Ectodermal cell (in vitro differentiated cells): ENCODE data around the gene NDUFAF8.

ENCODE experiments used
- H3K27ac ChIP-seq: 2 replicates; pipeline ENCODE4 v1.7.0; 2013; ENCODE audit warnings: mild to moderate bottlenecking, low read depth, low read length; ENCODE audit not compliant: insufficient read depth, poor library complexity, severe bottlenecking
- H3K27me3 ChIP-seq: 2 replicates; pipeline ENCODE4 v1.7.0; 2013; ENCODE audit warnings: mild to moderate bottlenecking, low read length; ENCODE audit not compliant: insufficient read depth, control insufficient read depth, poor library complexity, severe bottlenecking
- H3K36me3 ChIP-seq: one replicate; pipeline ENCODE4 v1.7.0; 2013; ENCODE audit warnings: low read length; ENCODE audit not compliant: control insufficient read depth, insufficient read depth
- H3K4me1 ChIP-seq: one replicate; pipeline ENCODE4 v1.7.0; 2013; ENCODE audit warnings: low read length; ENCODE audit not compliant: control insufficient read depth, insufficient read depth
- H3K4me3 ChIP-seq: 2 replicates; pipeline ENCODE4 v1.7.0; 2013; ENCODE audit warnings: low read depth, low read length, control low read depth; ENCODE audit not compliant: insufficient read depth
- H3K9me3 ChIP-seq: 2 replicates; pipeline ENCODE4 v1.7.0; 2013; ENCODE audit warnings: mild to moderate bottlenecking, low read length, moderate library complexity; ENCODE audit not compliant: control insufficient read depth
- WGBS, 2 experiments: methylation state at CpG; one replicate each; pipeline ENCODE4 v1.1.7; 2013; ENCODE audit warnings: missing lambda C conversion rate in 2 of 2; 5-methylcytosine and 5-hydroxymethylcytosine counted together

The NDUFAF8 gene

DNA sequence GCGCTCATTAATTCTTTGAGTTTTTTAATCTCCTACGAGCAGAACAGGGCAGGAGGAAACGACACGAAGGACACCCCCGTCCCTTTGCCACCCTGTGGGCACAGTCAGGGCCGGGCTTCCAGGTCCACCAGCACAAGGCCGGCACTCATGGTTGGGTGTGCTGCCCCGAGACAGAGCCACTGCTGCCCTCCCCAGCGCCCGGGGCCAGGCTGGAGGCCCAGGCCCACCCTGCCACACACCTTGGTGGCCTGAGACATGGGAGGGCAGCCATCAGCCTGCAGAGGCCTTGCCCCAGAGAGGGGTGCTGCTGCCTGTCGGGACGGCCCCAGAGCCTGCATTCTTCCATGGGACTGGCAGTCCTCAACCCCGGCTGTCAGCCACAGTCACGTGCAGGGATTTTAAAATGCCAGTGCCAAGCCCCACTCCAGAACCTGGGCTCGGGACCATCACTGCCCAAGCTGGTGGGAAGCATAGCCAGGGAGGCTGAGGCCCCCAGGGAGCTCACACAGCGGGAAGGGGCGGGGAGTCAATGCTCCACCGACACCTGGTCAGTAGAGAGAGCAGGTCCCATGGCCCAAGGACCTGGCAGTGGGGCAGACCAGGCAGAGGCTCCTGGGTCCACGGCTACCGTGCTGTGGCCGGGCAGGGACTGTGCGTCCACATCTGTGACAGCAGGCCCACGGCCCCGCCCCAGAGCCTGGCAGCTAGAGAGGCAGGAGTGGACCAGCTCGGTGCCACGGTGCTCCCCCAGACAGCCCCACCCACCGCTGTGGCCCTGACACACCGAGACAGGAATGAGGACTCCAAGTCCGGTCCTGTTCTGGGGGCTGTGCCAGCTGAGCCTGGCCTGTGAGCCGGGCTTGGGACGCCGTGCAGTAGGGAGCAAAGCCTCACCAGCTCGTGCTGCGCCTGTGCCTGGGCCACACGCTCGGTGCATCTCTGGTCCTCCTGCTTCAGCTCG, 43.9 kb upstream of the NDUFAF8 start:
- H3K4me1 ChIP-seq = no peaks in the 10 kb centered on the region
- WGBS, 2 experiments = 95% methylated on average over 37 of the region's 37 CpGs
- no peaks in the 10 kb centered on the region for H3K27me3 ChIP-seq
- H3K36me3 ChIP-seq = peaks cover 22% of the 10 kb centered on the region
- H3K9me3 ChIP-seq = no peaks in the 10 kb centered on the region
- no peak overlapping the region for H3K27ac ChIP-seq
- no peak overlapping the region for H3K4me3 ChIP-seq

DNA sequence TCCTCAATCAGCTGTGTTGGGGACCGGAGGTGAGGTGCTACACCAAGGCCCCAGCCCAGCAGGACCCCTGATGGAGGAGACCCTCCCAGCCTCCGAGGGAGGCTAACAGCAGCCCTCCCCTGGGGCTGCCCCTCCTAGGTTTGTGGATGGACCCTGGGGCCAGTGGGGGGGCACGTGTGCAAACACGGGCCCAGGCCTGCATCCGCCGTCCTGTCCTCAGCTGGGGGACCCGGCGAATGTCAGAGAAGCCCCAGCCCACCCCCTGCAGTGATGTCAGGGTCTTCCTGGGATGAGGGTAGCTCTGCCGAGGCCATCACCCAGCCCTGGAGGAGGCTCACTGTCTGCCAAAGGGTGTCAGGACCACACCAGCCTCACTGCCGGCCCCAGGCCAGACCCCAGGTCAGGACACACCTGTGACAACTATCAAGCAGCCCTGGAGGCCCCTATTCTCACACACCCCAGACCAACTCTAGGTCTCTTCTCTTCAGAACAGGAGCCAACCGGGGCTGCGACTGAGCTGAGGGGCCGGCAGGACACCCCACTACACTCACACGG, 43.1 kb upstream of the NDUFAF8 start:
- no peaks in the 10 kb centered on the region for H3K9me3 ChIP-seq
- H3K27me3 ChIP-seq = no peaks in the 10 kb centered on the region
- 94 to 96% methylated on average over 14 of the region's 14 CpGs for WGBS, 2 experiments
- H3K27ac ChIP-seq = no peak overlapping the region
- H3K4me1 ChIP-seq = no peaks in the 10 kb centered on the region
- H3K4me3 ChIP-seq = no peak overlapping the region
- H3K36me3 ChIP-seq = peaks cover 21% of the 10 kb centered on the region

GRCh38 chr17:81196505-81197408, 42.4 kb upstream of the NDUFAF8 start:
- WGBS, 2 experiments = 96% methylated on average over 45 of the region's 45 CpGs
- Histone ChIP-seq H3K27ac (no peak overlapping the region), H3K36me3 (peaks cover 21% of the 10 kb centered on the region), H3K9me3 (no peaks in the 10 kb centered on the region), H3K4me1 (no peaks in the 10 kb centered on the region), H3K27me3 (no peaks in the 10 kb centered on the region), H3K4me3 (no peak overlapping the region)

DNA sequence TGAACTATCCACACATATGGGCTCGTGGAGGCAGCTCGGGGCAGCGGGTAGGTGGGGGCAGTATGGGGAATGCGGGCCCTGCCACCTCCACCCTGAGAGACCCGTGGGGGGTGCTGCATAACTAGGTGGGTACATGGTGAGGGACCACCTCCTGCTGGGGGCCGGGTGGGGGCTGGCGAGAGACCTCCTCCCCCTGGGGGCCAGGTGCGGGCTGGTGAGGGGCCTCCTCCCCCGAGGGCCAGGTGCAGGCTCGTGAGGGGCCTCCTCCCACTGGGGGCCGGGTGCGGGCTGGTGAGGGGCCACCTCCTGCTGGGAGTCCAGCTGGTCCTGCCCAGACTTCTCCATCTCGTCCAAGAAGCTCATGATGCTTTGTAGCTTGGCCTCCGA, 41.7 kb upstream of the NDUFAF8 start:
- Histone ChIP-seq H3K36me3 (peaks cover 21% of the 10 kb centered on the region), H3K4me3 (no peak overlapping the region)
- 90 to 92% methylated on average over 14 of the region's 14 CpGs for WGBS, 2 experiments

GRCh38 chr17:81197831-81198490, 41.2 kb upstream of the NDUFAF8 start:
- no peak overlapping the region for H3K4me3 ChIP-seq
- peaks cover 21% of the 10 kb centered on the region for H3K36me3 ChIP-seq
- H3K4me1 ChIP-seq = no peaks in the 10 kb centered on the region
- WGBS, 2 experiments = 95 to 96% methylated on average over 21 of the region's 21 CpGs
- H3K9me3 ChIP-seq = no peaks in the 10 kb centered on the region
- H3K27ac ChIP-seq = no peak overlapping the region
- H3K27me3 ChIP-seq = no peaks in the 10 kb centered on the region

More for the DNA sequence above, 41.7 kb upstream of the NDUFAF8 start:
- no peaks in the 10 kb centered on the region for H3K27me3 ChIP-seq
- H3K4me1 ChIP-seq = no peaks in the 10 kb centered on the region
- H3K9me3 ChIP-seq = no peaks in the 10 kb centered on the region
- no peak overlapping the region for H3K27ac ChIP-seq

- 93 to 95% methylated on average over 22 of the region's 22 CpGs for WGBS, 2 experiments
- no peaks in the 10 kb centered on the region for H3K27me3 ChIP-seq
- H3K36me3 ChIP-seq = peaks cover 23% of the 10 kb centered on the region
- no peak overlapping the region for H3K4me3 ChIP-seq
- no peaks in the 10 kb centered on the region for H3K4me1 ChIP-seq
- H3K9me3 ChIP-seq = no peaks in the 10 kb centered on the region
- no peak overlapping the region for H3K27ac ChIP-seq
Observed at GRCh38 chr17:81198826-81199481, 40.2 kb upstream of the NDUFAF8 start.

DNA sequence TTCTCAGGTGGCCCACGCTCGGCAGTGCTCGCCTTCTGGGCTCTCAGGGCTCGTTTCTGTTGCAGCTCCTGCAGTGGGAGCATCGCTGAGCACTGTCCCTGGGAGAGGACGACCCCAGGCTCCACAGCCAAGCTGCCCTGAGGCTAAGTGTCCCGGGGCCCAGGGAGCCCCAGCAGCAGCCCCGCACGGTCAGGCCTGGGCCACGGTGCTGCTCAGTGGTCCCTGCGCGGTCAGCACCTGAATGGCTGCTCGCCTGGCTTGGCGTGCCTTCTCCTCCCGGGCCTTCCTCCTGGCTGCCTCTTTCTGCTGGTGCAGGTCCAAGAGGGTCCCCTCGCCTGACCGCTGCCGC, 39.7 kb upstream of the NDUFAF8 start:
- peaks cover 27% of the 10 kb centered on the region for H3K36me3 ChIP-seq
- H3K4me3 ChIP-seq = no peak overlapping the region
- H3K9me3 ChIP-seq = no peaks in the 10 kb centered on the region
- H3K4me1 ChIP-seq = no peaks in the 10 kb centered on the region
- H3K27ac ChIP-seq = no peak overlapping the region
- WGBS, 2 experiments = 95 to 96% methylated on average over 18 of the region's 18 CpGs
- H3K27me3 ChIP-seq = no peaks in the 10 kb centered on the region

DNA sequence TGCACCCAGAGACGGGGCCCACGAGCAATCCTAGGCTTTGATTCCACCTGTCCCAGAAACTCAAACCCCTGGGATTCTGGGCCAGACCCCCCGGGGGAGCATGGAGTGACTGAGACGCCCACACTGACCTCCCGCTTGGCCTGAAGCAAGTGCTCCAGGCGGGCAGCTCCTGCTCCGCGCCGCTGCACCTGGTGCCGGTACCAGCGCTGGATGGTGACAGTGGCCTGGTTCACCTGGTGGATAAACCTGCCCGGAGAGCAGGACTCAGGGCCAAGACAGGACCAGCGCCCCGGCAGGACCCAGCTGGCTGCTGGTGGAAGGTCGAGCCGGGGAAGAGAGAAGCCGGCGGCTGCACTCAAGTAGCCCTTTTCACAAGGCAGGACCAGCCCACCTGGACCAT, 38.9 kb upstream of the NDUFAF8 start:
- Histone ChIP-seq H3K27me3 (no peaks in the 10 kb centered on the region), H3K9me3 (no peaks in the 10 kb centered on the region), H3K36me3 (peaks cover 30% of the 10 kb centered on the region), H3K4me1 (no peaks in the 10 kb centered on the region), H3K4me3 (no peak overlapping the region), H3K27ac (no peak overlapping the region)
- WGBS, 2 experiments = 96 to 97% methylated on average over 18 of the region's 18 CpGs

DNA sequence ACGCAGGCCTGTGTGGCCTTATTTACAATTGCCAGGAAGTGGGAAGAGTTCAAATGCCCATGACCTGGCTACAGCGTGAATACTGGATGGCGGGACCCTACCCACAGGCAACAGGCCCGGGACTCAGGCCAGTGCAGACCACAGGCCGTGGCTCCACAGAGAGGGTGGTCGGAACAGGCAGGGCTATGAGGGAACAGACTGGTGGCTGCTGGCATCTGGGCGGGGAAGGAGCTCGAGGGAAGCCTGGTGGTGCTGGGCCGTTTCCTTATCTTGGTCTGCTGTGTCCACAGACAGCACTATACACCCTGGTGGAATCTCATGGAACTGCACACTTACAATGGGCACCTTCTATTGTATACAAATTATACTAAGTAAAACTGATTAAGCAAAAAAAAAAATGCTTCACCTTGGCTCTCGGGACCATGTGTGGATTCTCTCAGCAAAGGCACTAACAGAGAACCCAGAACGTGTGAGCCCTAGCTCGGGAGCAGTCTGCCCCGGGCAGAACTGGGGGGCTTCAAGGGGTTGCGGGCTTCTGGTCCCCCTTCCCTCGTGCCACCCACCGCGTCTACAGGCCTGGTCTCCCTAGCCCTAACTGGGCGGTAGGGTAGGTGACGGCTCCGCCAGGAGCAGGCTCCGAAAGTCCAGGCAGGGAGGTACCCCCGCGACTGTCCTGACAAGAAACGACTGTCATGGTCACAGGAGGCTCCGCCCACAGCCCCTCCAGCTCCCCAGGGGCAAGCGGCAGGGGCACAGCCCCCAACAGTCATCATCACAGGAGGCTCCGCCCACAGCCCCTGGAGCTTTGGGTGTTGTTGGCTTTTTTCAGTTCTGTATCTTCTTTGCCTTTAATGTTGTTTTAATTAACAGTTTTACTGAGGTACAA, 38.2 kb upstream of the NDUFAF8 start:
- Histone ChIP-seq H3K36me3 (peaks cover 30% of the 10 kb centered on the region), H3K27me3 (no peaks in the 10 kb centered on the region), H3K27ac (no peak overlapping the region), H3K4me1 (no peaks in the 10 kb centered on the region), H3K9me3 (no peaks in the 10 kb centered on the region), H3K4me3 (no peak overlapping the region)
- WGBS, 2 experiments = 92 to 93% methylated on average over 27 of the region's 27 CpGs
